ENCODE data around the gene TEX50.
"Not testable (repeated sequence)": the region's sequence is repeated elsewhere in the genome, so short reads cannot be mapped to it uniquely, and the experiment has no call there.

Gene TEX50, protein sequence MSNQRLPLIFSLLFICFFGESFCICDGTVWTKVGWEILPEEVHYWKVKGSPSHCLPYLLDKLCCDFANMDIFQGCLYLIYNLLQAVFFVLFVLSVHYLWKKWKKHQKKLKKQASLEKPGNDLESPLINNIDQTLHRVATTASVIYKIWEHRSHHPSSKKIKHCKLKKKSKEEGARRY

GRCh38 chr1:173635116-173635515 lies at the start of gene TEX50:
Gene TEX50, plus strand, starts transcription at chr1:173635338. Its CDS starts 184 bp downstream, at chr1:173635522.
- in situ Hi-C loops (cut with HindIII; ENCODE audit: low sequenced_read_pairs) = no loop called here

GRCh38 chr1:173590557-173590956 lies 44.6 kb upstream of the TEX50 start:
- in situ Hi-C loops (cut with HindIII; ENCODE audit: low sequenced_read_pairs) = no loop called here

DNA sequence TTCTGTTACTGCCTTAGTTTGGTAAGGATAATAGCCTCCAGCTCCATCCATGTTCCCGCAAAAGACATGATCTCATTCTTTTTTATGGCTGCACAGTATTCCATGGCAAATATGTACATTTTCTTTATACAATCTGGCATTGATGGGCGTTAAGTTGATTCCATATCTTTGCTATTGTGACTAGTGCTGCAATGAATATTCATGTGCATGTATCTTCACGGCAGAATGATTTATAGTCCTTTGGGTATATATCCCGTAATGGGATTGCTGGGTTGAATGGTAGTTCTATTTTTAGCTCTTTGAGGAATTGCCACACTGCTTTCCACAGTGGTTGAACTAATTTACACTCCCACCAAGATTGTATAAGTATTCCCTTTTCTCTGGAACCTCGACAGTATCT lies 44.0 kb upstream of the TEX50 start:
- in situ Hi-C loops (cut with HindIII; ENCODE audit: low sequenced_read_pairs) = not testable (repeated sequence)

- in situ Hi-C loops (cut with HindIII; ENCODE audit: low sequenced_read_pairs) = no loop called here
Measured at GRCh38 chr1:173596097-173596825, 38.9 kb upstream of the TEX50 start.

- in situ Hi-C loops (cut with HindIII; ENCODE audit: low sequenced_read_pairs) = no loop called here
Measured at GRCh38 chr1:173601588-173601987, 33.5 kb upstream of the TEX50 start.

DNA sequence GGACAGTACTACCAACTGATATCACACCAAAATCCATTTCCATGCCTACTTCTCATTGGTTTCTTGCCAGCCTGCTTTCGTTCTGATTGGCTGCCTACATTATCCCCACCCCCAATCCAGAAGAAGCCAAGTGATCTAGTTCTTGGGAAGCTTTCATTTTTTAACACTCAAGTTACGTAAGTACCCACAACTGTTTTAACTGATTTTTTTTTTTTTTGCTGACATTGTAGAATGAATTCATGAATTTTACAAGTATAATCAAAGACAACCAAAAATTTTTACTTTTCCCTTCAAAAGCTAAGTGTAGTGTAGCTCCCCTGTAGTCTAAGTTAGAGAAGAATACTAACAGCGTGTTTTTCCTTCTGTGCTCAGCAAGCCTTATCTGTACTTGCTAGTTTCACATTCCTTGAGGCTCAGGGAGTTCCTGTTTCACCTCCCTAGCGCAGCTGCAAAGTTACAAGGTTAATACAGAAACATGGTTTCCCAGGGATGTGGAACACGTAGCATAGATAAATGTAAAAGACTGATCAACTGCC lies 32.0 kb upstream of the TEX50 start, which contains the start of gene SLC9C2:
Gene SLC9C2 (minus strand): TSS at position 17 of the 536 bp plus-strand sequence. CDS start 1,296 bp downstream, outside the sequence.
- in situ Hi-C loops (cut with HindIII; ENCODE audit: low sequenced_read_pairs) = no loop called here

- in situ Hi-C loops (cut with HindIII; ENCODE audit: low sequenced_read_pairs) = no loop called here
Measured at GRCh38 chr1:173608503-173609216, 26.5 kb upstream of the TEX50 start.

GRCh38 chr1:173613086-173613485 lies 22.1 kb upstream of the TEX50 start:
- in situ Hi-C loops (cut with HindIII; ENCODE audit: low sequenced_read_pairs) = not testable (repeated sequence)

DNA sequence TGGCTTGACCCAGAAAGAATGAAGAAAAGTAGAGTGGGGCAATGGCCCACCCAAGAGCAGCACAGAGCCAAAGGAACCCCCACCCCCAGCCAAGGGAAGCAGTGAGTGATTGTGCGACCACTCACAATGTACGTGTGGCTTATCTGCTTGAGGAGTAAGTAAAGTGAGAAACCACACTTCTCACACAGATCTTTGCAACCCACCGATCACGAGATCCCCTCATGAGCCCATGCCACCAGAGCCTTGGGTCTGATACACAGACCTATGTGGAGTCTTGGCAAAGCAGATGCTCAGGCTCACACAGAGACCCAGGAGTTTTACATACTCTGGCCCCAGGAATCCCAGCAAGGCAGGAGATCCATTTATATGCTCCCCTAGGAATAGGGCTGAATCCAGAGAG lies 18.3 kb upstream of the TEX50 start:
- in situ Hi-C loops (cut with HindIII; ENCODE audit: low sequenced_read_pairs) = no loop called here

DNA sequence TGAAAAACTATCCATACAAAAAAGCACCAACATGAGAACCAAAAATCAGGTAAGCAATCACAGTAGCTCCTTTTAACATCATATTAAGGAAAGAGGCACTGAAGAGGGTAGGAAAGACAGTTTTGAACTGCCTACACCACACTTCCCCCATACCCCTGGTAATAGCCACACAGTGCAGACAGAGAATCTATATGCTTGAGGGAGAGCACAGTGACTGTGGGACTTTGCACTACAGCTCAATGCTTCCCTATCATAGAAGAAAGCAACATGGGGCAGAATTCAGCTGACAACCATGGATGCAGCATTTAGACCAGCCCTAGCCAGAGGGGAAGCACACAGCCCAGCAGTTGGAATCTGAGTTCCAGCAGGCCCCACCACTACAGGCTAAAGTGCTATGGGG lies 7.9 kb upstream of the TEX50 start:
- in situ Hi-C loops (cut with HindIII; ENCODE audit: low sequenced_read_pairs) = no loop called here

DNA sequence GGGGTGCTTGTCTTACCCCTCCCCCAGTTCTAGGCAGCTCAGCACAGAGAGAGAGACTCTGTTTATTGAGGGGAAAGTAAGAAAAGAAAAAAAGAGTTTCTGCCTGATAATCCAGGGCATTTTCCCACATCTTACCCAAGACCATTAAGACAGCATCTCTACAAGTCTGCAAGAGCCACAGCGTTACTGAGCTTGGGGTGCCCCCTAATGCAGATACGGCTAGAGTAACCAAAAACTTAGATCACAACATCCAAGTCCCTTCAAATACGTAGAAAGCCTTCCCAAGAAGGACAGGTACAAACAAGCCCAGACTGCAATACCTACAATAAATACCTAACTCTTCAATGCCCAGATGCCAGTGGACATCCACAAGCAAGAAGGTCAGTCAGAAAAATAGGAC lies 6.2 kb upstream of the TEX50 start:
- in situ Hi-C loops (cut with HindIII; ENCODE audit: low sequenced_read_pairs) = no loop called here

GRCh38 chr1:173637236-173638042 lies 2.3 kb downstream of the TEX50 start:
- in situ Hi-C loops (cut with HindIII; ENCODE audit: low sequenced_read_pairs) = not testable (repeated sequence)

GRCh38 chr1:173638043-173639021 lies 3.2 kb downstream of the TEX50 start:
- in situ Hi-C loops (cut with HindIII; ENCODE audit: low sequenced_read_pairs) = no loop called here

- in situ Hi-C loops (cut with HindIII; ENCODE audit: low sequenced_read_pairs) = no loop called here
Measured at GRCh38 chr1:173639102-173639501, 4.0 kb downstream of the TEX50 start.

- in situ Hi-C loops (cut with HindIII; ENCODE audit: low sequenced_read_pairs) = not testable (repeated sequence)
Measured at GRCh38 chr1:173642450-173643139, 7.5 kb downstream of the TEX50 start.

DNA sequence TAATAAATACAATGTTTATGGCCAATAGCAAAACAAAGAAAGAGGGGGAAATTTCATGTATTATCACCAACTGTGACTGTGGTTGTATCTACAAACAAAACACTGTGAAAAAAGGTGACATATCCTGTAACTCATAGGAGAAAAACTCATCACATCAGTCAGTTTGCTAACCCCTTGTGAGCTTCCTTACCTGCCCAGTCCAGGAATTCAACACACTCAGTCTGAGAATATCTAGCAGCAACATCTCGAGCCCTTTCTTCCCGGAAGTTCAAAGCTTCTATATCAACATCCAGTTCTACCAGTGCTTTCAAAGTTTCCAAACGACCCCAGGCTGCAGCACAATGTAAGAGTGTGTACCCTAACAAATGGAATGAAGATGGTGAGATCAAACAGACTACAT lies 11.5 kb downstream of the TEX50 start:
- in situ Hi-C loops (cut with HindIII; ENCODE audit: low sequenced_read_pairs) = no loop called here

GRCh38 chr1:173648880-173649605 lies 13.9 kb downstream of the TEX50 start:
- in situ Hi-C loops (cut with HindIII; ENCODE audit: low sequenced_read_pairs) = no loop called here

- in situ Hi-C loops (cut with HindIII; ENCODE audit: low sequenced_read_pairs) = no loop called here
Measured at GRCh38 chr1:173660306-173660705, 25.2 kb downstream of the TEX50 start.

All from endothelial cell of hepatic sinusoid (primary cell).